Measurements from ENCODE around the gene DHDH.
"Not testable (repeated sequence)": the region's sequence is repeated elsewhere in the genome, so short reads cannot be mapped to it uniquely, and the experiment has no call there.

DHDH gene

DNA sequence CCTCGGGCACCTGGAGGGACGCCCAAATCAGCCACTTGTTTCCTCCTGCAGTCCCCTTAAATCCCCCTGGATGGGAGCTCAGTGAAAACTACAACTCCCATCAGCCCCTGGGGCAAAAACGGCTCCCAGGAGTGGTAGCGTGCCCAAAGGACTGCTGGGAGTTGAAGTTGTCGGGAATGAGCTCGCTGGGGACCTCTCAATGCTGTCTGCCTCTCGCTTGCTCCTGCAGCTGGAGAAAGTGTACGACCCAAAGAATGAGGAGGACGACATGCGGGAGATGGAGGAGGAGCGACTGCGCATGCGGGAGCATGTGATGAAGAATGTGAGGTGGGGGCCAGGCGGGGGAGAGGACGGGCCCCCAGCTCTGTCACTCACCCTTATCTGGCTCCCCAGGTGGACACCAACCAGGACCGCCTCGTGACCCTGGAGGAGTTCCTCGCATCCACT lies 14.7 kb upstream of the DHDH start:
- TF ChIP-seq, protein P1, sequence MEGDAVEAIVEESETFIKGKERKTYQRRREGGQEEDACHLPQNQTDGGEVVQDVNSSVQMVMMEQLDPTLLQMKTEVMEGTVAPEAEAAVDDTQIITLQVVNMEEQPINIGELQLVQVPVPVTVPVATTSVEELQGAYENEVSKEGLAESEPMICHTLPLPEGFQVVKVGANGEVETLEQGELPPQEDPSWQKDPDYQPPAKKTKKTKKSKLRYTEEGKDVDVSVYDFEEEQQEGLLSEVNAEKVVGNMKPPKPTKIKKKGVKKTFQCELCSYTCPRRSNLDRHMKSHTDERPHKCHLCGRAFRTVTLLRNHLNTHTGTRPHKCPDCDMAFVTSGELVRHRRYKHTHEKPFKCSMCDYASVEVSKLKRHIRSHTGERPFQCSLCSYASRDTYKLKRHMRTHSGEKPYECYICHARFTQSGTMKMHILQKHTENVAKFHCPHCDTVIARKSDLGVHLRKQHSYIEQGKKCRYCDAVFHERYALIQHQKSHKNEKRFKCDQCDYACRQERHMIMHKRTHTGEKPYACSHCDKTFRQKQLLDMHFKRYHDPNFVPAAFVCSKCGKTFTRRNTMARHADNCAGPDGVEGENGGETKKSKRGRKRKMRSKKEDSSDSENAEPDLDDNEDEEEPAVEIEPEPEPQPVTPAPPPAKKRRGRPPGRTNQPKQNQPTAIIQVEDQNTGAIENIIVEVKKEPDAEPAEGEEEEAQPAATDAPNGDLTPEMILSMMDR (conservative IDR thresholded peaks at IDR 0.05; ENCODE audit: low read depth, low read length), result no peak
- H3K4me3 ChIP-seq (ENCODE audit: low read depth, low read length), result no peak overlapping the region
- DNase-seq (ENCODE audit: low read depth), result peak; percentile 20

GRCh38 chr19:48919271-48919670 lies 14.2 kb upstream of the DHDH start:
- DNase-seq (ENCODE audit: low read depth); H3K4me3 ChIP-seq (ENCODE audit: low read depth, low read length): not testable (repeated sequence)

DNA sequence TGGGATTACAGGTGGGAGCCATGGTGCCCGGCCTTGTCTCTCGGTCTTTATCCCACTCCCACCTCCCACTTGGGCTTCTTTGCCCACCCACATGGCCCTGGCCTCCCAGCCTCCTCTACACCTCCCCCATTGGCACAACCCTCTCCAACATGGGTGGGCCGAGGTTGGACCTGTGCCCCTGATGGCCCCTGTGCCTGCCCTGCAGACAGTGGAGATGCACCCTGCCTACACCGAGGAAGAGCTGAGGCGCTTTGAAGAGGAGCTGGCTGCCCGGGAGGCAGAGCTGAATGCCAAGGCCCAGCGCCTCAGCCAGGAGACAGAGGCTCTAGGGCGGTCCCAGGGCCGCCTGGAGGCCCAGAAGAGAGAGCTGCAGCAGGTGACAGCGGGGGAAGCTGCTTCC lies 12.6 kb upstream of the DHDH start:
- DNase-seq (ENCODE audit: low read depth), result no peak
- H3K4me3 ChIP-seq (ENCODE audit: low read depth, low read length), result no peak overlapping the region
- TF ChIP-seq, protein P1 (conservative IDR thresholded peaks at IDR 0.05; ENCODE audit: low read depth, low read length), result no peak

DNA sequence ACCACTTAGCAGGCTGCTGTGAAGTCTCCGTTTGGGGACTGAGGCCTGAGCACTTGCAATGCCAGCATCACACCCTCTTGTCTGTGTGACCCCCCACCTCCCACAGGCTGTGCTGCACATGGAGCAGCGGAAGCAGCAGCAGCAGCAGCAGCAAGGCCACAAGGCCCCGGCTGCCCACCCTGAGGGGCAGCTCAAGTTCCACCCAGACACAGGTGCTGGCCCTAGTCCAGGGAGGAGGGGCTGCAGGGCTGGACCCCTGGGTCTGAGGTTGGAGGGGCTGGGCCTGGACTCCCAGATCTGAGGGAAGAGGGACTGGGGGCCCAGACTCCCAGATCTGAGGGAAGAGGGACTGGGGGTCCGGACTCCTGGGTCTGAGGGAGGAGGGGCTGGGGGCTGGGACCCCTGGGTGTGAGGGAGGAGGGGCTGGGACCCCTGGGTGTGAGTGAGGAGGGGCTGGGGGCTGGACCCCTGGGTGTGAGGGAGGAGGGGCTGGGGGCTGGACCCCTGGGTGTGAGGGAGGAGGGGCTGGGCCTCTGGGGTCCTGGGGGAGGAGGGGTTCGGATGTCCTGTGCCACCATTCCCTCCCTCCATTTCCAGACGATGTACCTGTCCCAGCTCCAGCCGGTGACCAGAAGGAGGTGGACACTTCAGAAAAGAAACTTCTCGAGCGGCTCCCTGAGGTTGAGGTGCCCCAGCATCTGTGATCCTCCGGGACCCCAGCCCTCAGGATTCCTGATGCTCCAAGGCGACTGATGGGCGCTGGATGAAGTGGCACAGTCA lies 11.6 kb upstream of the DHDH start:
- DNase-seq (ENCODE audit: low read depth), result no peak
- H3K4me3 ChIP-seq (ENCODE audit: low read depth, low read length), result no peak overlapping the region
- TF ChIP-seq, protein P1 (conservative IDR thresholded peaks at IDR 0.05; ENCODE audit: low read depth, low read length), result no peak

- no peak for DNase-seq (ENCODE audit: low read depth)
- no peak overlapping the region for H3K4me3 ChIP-seq (ENCODE audit: low read depth, low read length)
Observed at GRCh38 chr19:48922548-48923490, 10.7 kb upstream of the DHDH start.

DNA sequence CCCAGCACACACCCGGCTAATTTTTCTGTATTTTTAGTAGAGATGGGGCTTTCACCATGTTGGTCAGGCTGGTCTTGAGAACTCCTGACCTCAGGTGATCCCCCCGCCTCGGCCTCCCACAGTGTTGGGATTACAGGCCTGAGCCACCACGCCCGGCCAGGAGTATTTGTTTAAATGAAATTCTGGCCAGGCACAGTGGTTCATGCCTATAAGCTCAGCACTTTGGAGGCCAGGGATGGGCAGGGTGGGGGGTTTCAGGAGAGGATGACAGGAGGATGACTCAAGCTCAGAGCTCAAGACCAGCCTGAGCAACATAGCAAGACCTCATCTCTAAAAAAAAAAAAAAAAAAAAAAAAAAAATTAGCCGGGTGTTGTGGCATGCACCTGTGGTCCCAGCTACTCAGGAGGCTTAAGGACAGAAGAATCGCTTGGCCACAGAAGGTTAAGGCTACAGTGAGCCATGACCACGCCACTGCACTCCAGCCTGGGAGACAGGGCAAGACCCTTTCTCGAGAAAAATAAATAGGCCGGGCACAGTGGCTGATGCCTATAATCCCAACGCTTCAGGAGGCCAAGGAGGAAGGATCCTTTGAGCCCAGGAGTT lies 8.2 kb upstream of the DHDH start:
- TF ChIP-seq, protein P1 (conservative IDR thresholded peaks at IDR 0.05; ENCODE audit: low read depth, low read length), result no peak
- H3K4me3 ChIP-seq (ENCODE audit: low read depth, low read length), result no peak overlapping the region
- peak; percentile 13 for DNase-seq (ENCODE audit: low read depth)

More at GRCh38 chr19:48922548-48923490, 10.7 kb upstream of the DHDH start:
- TF ChIP-seq, protein P1 (conservative IDR thresholded peaks at IDR 0.05; ENCODE audit: low read depth, low read length), result no peak

GRCh38 chr19:48925890-48926289 lies 7.6 kb upstream of the DHDH start:
- DNase-seq (ENCODE audit: low read depth); H3K4me3 ChIP-seq (ENCODE audit: low read depth, low read length): not testable (repeated sequence)
